ENCODE data around the gene CCL21.

Gene CCL21

DNA sequence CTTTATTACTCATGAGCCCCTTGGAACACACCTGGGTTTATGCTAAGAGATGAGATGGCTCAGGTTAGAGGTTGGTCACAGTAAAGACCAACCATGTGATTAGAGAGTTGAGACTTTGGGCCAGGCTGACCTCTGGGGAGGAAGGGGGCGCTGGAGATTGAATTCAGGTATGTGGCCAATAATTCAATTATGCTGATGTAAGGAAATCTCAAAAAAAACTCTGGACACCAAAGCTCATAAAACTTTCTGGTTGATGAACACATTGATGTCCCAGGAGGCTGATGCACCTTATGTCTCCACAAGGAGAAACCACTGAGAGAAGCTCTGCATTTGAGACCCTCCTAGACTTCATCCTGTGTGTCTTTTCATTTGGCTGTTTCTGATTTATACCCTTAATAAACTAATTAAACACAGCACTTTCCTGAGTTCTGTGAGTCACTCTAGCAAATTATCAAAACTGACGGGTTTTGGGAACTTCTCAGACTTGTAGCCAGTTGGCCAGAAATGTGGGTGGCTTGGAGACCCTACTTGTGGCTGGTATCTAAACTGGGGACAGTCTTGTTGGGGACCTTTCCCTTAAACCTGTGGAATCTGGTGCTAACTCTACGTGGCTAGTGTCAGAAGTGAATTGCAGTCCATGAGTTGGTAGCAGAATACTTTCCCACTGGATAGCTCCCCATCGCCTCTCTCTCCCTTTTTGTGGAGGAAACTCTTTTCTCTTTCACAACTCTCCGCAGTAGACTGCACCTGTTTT is 40.0 kb downstream of the CCL21 start:
- no peak for DNase-seq (ENCODE audit: low read depth)

DNA sequence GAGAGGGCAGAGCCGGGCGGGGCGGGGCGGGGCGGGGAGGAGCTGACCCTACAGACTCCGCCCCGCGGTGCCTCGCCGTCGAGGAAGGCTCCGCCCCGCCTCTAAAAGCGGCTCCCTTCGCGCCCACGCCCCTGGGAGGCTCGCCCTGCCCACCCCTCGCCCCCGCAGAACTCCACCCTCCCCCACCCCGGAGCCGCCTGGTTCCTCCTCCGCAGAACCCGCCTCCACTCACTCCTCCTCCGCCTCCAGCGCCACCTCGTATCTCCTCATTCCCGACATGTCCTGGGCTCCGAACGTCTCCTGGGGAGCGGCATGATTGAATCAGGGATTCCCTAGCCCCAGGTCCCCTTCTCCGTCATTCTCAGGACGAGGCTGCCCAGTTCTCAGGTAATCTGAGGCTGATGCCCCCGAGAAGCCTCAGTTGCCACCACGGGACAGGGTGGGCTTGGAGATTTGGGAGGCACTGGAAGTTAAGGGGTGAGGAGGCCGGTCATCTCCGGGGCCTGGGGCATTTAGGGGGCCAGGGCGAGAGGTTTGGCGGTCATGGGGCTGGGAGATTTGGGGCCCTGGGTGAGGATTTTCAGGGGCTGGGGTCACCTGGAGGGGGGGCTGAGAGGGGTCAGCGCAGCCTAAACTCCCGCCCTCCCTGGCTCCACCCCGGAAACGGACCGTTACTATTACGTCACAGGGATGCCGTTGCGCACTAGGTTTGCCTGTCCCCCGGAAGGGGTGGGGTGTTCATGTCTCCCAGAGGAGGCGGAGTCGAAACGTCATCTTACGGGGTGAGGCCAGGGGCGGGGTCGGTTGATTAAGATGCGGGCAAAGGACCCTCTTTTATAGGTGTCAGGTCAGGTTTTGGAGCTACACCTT is 44.3 kb downstream of the CCL21 start:
- peak; percentile 95 for DNase-seq (ENCODE audit: low read depth)

DNA sequence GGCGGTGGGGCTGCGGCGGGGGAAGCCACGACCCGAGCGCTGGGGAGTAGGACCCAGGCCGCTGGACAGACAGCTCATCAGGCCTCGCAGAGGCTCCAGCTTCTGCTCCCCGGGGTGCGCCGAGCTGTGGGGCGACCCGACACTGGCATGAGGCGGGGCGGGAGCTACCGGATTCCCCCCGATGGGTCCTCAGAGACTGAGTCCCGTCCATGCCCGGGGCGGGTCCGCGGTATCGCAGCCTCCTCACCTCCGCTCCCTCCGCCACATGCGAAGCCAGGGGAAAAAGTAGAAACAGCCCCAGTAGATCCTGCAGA is 44.9 kb downstream of the CCL21 start:
- no peak for DNase-seq (ENCODE audit: low read depth)

DNA sequence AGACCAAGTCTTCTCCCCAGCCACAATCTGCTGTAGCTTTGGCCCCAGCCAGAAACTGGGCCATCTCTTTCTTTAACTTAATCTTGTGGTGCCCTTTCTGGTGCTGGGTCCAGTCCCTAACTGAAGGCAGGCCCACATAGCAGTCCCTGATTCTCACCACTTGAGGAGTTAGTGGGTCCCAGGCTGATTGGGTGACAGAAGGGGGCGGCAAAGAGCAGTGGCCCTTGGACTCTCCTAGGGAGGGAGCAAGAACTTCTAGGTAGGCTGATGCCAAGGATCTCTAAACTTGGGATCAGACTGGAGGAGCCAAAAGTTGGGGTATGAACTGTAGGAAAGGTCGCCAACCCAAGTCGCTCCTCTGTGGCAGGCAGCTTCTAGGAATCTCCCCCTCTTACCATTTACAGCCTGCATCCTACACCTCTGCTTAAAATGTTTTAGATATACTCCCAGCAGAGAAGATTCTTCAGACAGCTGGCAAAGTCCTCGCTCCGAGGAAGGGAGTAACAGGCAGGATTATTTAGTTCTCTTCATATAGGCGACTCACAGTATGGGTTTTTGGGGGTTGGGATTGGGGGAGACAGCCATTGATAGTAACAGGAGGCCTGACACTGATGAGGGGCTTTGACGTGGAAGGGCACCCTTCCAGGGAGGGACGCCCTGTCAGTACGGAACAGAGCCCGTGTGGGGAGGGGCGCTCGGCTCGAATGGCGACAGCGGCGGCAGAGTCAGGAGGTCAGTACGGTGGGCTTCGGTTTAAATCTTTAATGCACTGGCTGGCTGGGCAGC is 45.5 kb downstream of the CCL21 start:
- DNase-seq (ENCODE audit: low read depth) = peak; percentile 81

DNA sequence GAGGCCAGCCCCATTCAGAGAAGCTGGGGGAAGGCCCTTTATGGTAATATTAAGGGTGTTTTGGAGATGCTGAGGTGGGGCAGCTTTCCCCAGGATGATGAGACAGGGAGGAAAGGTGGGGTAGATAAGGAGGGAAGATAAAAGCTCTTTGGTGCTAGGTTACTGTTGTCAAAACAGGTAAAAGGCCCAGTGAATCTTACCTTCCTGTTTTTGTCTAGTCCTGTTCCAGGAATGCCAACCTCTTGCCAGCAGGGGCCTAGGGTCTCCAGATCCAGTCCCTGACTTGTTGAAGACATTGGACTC is 46.7 kb downstream of the CCL21 start:
- DNase-seq (ENCODE audit: low read depth) = no peak

DNA sequence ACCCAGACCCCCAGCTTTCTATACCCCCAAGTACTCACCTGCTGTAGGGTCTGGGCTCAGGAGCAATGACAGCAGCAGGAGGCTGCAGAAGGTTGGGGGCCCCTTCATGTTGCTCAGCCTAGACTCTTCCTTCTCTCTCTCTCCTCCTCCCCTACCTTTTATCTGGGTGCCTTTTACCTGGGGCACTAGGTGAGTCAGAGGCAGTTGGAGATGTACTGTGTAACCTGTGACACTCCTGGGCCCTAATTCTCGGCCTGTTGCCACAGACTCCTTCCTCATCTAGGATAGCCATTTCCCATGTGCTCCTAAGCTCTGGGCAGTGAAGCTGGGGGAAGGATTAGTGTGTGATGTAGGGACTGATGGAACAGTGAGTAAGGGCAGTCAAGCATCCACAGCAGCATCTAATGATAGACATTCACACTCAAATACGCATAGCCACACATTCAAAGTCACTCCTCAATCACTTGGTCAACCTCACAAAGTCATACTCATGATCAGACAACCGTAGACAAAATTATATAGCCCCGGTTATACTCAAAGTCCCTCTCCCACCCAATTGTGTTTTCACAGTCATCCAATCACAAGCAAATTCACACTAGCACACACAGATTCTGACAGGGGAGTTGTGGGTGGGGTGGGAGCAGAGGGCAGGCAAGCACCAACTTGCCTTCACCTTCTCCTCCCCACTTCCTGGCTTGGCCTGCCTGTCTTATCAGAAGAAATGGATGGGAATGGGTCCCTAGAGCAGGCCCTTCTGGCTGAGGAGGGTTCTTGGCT is 47.2 kb downstream of the CCL21 start, which contains the start of gene CCL27:
TSS of gene CCL27 (minus strand) at position 132 of the 777 bp plus-strand sequence. CDS start at position 108, 24 bp downstream.
- DNase-seq (ENCODE audit: low read depth) = no peak

DNA sequence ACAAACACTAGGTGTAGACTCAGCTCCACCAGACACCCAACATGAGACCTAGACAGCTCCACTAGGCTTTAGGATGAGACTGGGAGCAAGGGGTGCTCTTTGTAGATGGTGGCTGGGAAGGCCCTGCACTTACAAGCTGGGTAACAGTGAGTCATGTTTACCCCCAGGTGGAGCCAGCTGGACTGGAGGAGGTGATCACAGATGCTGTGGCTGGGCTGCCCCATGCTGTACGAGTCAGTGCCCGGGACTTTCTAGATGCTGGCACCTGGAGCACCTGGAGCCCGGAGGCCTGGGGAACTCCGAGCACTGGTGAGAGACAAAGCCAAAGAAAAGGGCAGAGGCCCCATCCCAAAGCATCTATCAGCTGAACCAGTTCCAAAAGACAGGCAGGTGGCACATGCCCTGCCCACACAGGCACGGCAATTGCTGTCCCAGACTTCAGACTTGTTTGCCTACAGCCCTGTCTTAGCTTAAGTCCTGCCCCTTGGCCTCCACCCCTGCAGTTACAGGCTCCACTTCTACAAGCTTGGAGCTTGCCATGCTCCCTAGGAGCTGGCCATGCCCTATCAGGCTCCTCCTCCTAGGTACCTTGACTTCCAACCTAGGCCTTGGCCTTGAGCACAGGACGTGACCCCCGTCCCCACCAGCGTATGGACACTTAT is 50.2 kb downstream of the CCL21 start:
- no peak for DNase-seq (ENCODE audit: low read depth)

Data from iris pigment epithelial cell (primary cell).